Measurements from ENCODE around the gene UBA7. TPM values are rescaled to one million over a fixed set of nuclear protein-coding genes. Genes with fewer than 3 reads are reported as not detected.
"Not testable (repeated sequence)": the region's sequence is repeated elsewhere in the genome, so short reads cannot be mapped to it uniquely, and the experiment has no call there.

The UBA7 gene
- total RNA-seq, 2 experiments from 2014 or later, result 208 to 213 TPM

GRCh38 chr3:49780080-49780974 is 33.4 kb downstream of the UBA7 start:
- CTCF ChIA-PET, result interaction anchor here (1.5 kb wide), 1 partner anchor 22 kb away, joined by 4 read pairs; the partner anchor contains the start of gene INKA1
- no peak overlapping the region for H3K4me3 Mint-ChIP-seq
- Histone ChIP-seq H3K4me3 (ENCODE audit: low read length) (no peak overlapping the region), H3K9me3 (ENCODE audit: control insufficient read depth in 1 of 2, insufficient read depth in 1 of 2, low read length in 2 of 2) (no peaks in the 10 kb centered on the region), H3K27ac (ENCODE audit: low read depth in 1 of 2, low read length in 2 of 2) (no peak overlapping the region), H3K36me3 (ENCODE audit: insufficient read depth, low read length) (peaks cover 28% of the 10 kb centered on the region), H3K4me1 (ENCODE audit: insufficient read depth, low read length) (peaks cover 54% of the 10 kb centered on the region), H3K27me3 (ENCODE audit: control insufficient read depth in 1 of 2, insufficient read depth in 2 of 2, low read length in 2 of 2) (no peaks in the 10 kb centered on the region)
- H3K27me3 Mint-ChIP-seq, result no peaks in the 10 kb centered on the region
- ATAC-seq (ENCODE audit: poor library complexity) (no peak), DNase-seq (no peak)
- H3K4me1 Mint-ChIP-seq (ENCODE audit: low read depth), result peaks cover 54% of the 10 kb centered on the region
- TF ChIP-seq CTCF (IDR thresholded peaks at IDR 0.05), result no peak
- no peaks in the 10 kb centered on the region for H3K9me3 Mint-ChIP-seq
- POLR2A ChIA-PET, result interaction anchor here (0.6 kb wide), 1 partner anchor 56 kb away, joined by 3 read pairs; the partner anchor contains the start of gene GMPPB
- intact Hi-C loops (cut with DNase I, micrococcal nuclease), result no loop called here
- H3K36me3 Mint-ChIP-seq (ENCODE audit: low read depth), result peaks cover 52% of the 10 kb centered on the region
- peak overlapping the region; percentile 3 for H3K27ac Mint-ChIP-seq

GRCh38 chr3:49779358-49780079 is 34.2 kb downstream of the UBA7 start:
- Histone ChIP-seq H3K27me3 (ENCODE audit: control insufficient read depth in 1 of 2, insufficient read depth in 2 of 2, low read length in 2 of 2) (no peaks in the 10 kb centered on the region), H3K4me1 (ENCODE audit: insufficient read depth, low read length) (peaks cover 46% of the 10 kb centered on the region), H3K4me3 (ENCODE audit: low read length) (no peak overlapping the region), H3K27ac (ENCODE audit: low read depth in 1 of 2, low read length in 2 of 2) (no peak overlapping the region), H3K36me3 (ENCODE audit: insufficient read depth, low read length) (peaks cover 28% of the 10 kb centered on the region), H3K9me3 (ENCODE audit: control insufficient read depth in 1 of 2, insufficient read depth in 1 of 2, low read length in 2 of 2) (no peaks in the 10 kb centered on the region)
- ATAC-seq (ENCODE audit: poor library complexity) (no peak), DNase-seq (no peak)
- Mint-ChIP-seq H3K27ac (peak overlapping the region; percentile 3), H3K4me1 (ENCODE audit: low read depth) (peaks cover 53% of the 10 kb centered on the region), H3K4me3 (no peak overlapping the region), H3K27me3 (no peaks in the 10 kb centered on the region), H3K9me3 (no peaks in the 10 kb centered on the region), H3K36me3 (ENCODE audit: low read depth) (peaks cover 55% of the 10 kb centered on the region)
- CTCF ChIA-PET, result interaction anchor here (1.5 kb wide), 1 partner anchor 23 kb away, joined by 4 read pairs; the partner anchor contains the start of gene INKA1
- POLR2A ChIA-PET, result interaction anchor here (0.6 kb wide), 1 partner anchor 55 kb away, joined by 3 read pairs; the partner anchor contains the start of gene GMPPB
- intact Hi-C loops (cut with DNase I, micrococcal nuclease), result no loop called here
- no peak for TF ChIP-seq CTCF (IDR thresholded peaks at IDR 0.05)

- H3K27ac ChIP-seq (ENCODE audit: low read depth in 1 of 2, low read length in 2 of 2); H3K9me3 ChIP-seq (ENCODE audit: control insufficient read depth in 1 of 2, insufficient read depth in 1 of 2, low read length in 2 of 2); CTCF ChIA-PET; ATAC-seq (ENCODE audit: poor library complexity); DNase-seq; H3K27ac Mint-ChIP-seq; H3K27me3 Mint-ChIP-seq; H3K4me3 ChIP-seq (ENCODE audit: low read length); H3K27me3 ChIP-seq (ENCODE audit: control insufficient read depth in 1 of 2, insufficient read depth in 2 of 2, low read length in 2 of 2); H3K9me3 Mint-ChIP-seq; H3K4me3 Mint-ChIP-seq; POLR2A ChIA-PET; intact Hi-C loops (cut with DNase I, micrococcal nuclease): not testable (repeated sequence)
- Histone ChIP-seq H3K36me3 (ENCODE audit: insufficient read depth, low read length) (peaks cover 17% of the 10 kb centered on the region), H3K4me1 (ENCODE audit: insufficient read depth, low read length) (peaks cover 22% of the 10 kb centered on the region)
- peaks cover 43% of the 10 kb centered on the region for H3K36me3 Mint-ChIP-seq (ENCODE audit: low read depth)
- H3K4me1 Mint-ChIP-seq (ENCODE audit: low read depth), result peaks cover 54% of the 10 kb centered on the region
Measured at GRCh38 chr3:49776101-49776500, 37.7 kb downstream of the UBA7 start.
